ENCODE results near the gene USP17L22.
"Not testable (repeated sequence)": the region's sequence is repeated elsewhere in the genome, so short reads cannot be mapped to it uniquely, and the experiment has no call there.

USP17L22 gene
- 0 reads per million in 3 donors for total RNA-seq

DNA sequence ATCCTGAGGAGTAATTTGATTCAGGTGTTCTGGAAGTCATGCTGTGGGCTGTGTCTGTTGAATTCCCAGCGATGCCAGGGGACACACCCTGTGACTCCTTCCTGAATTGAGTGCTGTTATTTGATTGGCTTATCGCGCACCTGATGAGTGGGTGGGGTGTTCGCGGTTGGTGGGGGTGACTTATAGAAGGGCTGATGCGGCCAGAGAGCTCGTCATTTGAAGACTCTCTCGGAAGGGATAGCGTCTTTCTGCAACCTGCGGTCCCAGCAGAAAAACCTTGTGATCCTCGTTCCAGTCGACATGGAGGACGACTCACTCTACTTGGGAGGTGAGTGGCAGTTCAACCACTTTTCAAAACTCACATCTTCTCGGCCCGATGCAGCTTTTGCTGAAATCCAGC is at the start of gene USP17L22:
TSS of gene USP17L22 (plus strand) at position 301 of the 400 bp plus-strand sequence. CDS start at position 301, 0 bp downstream.
- DNase-seq; H3K27me3 ChIP-seq (replicated peaks; ENCODE audit: control insufficient read depth, insufficient read depth, low read length, poor library complexity, severe bottlenecking): not testable (repeated sequence)

DNA sequence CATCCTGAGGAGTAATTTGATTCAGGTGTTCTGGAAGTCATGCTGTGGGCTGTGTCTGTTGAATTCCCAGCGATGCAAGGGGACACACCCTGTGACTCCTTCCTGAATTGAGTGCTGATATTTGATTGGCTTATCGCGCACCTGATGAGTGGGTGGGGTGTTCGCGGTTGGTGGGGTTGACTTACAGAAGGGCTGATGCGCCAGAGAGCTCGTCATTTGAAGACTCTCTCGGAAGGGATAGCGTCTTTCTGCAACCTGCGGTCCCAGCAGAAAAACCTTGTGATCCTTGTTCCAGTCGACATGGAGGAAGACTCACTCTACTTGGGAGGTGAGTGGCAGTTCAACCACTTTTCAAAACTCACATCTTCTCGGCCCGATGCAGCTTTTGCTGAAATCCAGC is 47.6 kb upstream of the USP17L22 start, which contains the start of gene USP17L12:
TSS of gene USP17L12 (plus strand) at position 301 of the 400 bp plus-strand sequence. CDS start at position 301, 0 bp downstream.
- H3K9me3 ChIP-seq (ENCODE audit: control insufficient read depth, low read length); DNase-seq; H3K36me3 ChIP-seq (ENCODE audit: control insufficient read depth, insufficient read depth, low read length); H3K27ac ChIP-seq (ENCODE audit: insufficient read depth, low read length, poor library complexity, severe bottlenecking); H3K4me3 ChIP-seq (ENCODE audit: insufficient read depth, low read depth, low read length, poor library complexity, severe bottlenecking); H3K4me1 ChIP-seq (ENCODE audit: control insufficient read depth, insufficient read depth, low read length, poor library complexity, severe bottlenecking); H3K27me3 ChIP-seq (replicated peaks; ENCODE audit: control insufficient read depth, insufficient read depth, low read length, poor library complexity, severe bottlenecking): not testable (repeated sequence)

More for the DNA sequence above, at the start of gene USP17L22:
- H3K36me3 ChIP-seq (ENCODE audit: control insufficient read depth, insufficient read depth, low read length); H3K4me3 ChIP-seq (ENCODE audit: insufficient read depth, low read depth, low read length, poor library complexity, severe bottlenecking); H3K27ac ChIP-seq (ENCODE audit: insufficient read depth, low read length, poor library complexity, severe bottlenecking); H3K9me3 ChIP-seq (ENCODE audit: control insufficient read depth, low read length); H3K4me1 ChIP-seq (ENCODE audit: control insufficient read depth, insufficient read depth, low read length, poor library complexity, severe bottlenecking): not testable (repeated sequence)

DNA sequence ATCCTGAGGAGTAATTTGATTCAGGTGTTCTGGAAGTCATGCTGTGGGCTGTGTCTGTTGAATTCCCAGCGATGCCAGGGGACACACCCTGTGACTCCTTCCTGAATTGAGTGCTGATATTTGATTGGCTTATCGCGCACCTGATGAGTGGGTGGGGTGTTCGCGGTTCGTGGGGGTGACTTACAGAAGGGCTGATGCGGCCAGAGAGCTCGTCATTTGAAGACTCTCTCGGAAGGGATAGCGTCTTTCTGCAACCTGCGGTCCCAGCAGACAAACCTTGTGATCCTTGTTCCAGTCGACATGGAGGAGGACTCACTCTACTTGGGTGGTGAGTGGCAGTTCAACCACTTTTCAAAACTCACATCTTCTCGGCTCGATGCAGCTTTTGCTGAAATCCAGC is 42.8 kb upstream of the USP17L22 start, which contains the start of gene USP17L13:
TSS of gene USP17L13 (plus strand) at position 301 of the 400 bp plus-strand sequence. CDS start at position 301, 0 bp downstream.
- H3K4me1 ChIP-seq (ENCODE audit: control insufficient read depth, insufficient read depth, low read length, poor library complexity, severe bottlenecking); H3K36me3 ChIP-seq (ENCODE audit: control insufficient read depth, insufficient read depth, low read length); H3K27ac ChIP-seq (ENCODE audit: insufficient read depth, low read length, poor library complexity, severe bottlenecking); H3K9me3 ChIP-seq (ENCODE audit: control insufficient read depth, low read length); H3K4me3 ChIP-seq (ENCODE audit: insufficient read depth, low read depth, low read length, poor library complexity, severe bottlenecking); DNase-seq; H3K27me3 ChIP-seq (replicated peaks; ENCODE audit: control insufficient read depth, insufficient read depth, low read length, poor library complexity, severe bottlenecking): not testable (repeated sequence)

DNA sequence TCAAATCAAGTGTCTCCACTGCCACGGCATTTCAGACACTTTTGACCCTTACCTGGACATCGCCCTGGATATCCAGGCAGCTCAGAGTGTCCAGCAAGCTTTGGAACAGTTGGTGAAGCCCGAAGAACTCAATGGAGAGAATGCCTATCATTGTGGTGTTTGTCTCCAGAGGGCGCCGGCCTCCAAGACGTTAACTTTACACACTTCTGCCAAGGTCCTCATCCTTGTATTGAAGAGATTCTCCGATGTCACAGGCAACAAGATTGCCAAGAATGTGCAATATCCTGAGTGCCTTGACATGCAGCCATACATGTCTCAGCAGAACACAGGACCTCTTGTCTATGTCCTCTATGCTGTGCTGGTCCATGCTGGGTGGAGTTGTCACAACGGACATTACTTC is 37.2 kb upstream of the USP17L22 start:
- not testable (repeated sequence) for H3K36me3 ChIP-seq (ENCODE audit: control insufficient read depth, insufficient read depth, low read length); H3K27ac ChIP-seq (ENCODE audit: insufficient read depth, low read length, poor library complexity, severe bottlenecking); H3K4me1 ChIP-seq (ENCODE audit: control insufficient read depth, insufficient read depth, low read length, poor library complexity, severe bottlenecking); H3K27me3 ChIP-seq (replicated peaks; ENCODE audit: control insufficient read depth, insufficient read depth, low read length, poor library complexity, severe bottlenecking); H3K9me3 ChIP-seq (ENCODE audit: control insufficient read depth, low read length); H3K4me3 ChIP-seq (ENCODE audit: insufficient read depth, low read depth, low read length, poor library complexity, severe bottlenecking); DNase-seq

- not testable (repeated sequence) for H3K27ac ChIP-seq (ENCODE audit: insufficient read depth, low read length, poor library complexity, severe bottlenecking); H3K4me3 ChIP-seq (ENCODE audit: insufficient read depth, low read depth, low read length, poor library complexity, severe bottlenecking); H3K4me1 ChIP-seq (ENCODE audit: control insufficient read depth, insufficient read depth, low read length, poor library complexity, severe bottlenecking); DNase-seq; H3K36me3 ChIP-seq (ENCODE audit: control insufficient read depth, insufficient read depth, low read length); H3K27me3 ChIP-seq (replicated peaks; ENCODE audit: control insufficient read depth, insufficient read depth, low read length, poor library complexity, severe bottlenecking); H3K9me3 ChIP-seq (ENCODE audit: control insufficient read depth, low read length)
Observed at GRCh38 chr4:9234085-9234484, 33.3 kb upstream of the USP17L22 start, which contains the start of gene USP17L15. USP17L15 (plus strand) TSS chr4:9234385; CDS start chr4:9234385, 0 bp downstream.

DNA sequence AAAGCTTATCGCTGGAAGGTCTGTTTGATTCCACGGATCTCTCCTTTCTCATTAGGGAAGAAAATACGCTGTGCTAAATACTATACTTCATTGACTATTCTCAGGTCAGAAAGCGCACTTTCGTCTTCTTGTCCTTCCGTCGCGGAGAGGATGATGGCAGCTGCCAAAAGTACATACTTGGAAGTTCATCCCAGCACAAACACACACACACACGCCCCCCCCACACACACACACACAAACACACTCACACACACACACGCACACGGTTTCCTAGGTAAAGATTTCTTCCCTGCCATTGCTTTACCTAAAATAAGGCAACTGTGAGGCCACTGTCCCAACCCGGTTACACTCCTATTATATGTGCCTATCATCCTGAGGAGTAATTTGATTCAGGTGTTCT is 29.0 kb upstream of the USP17L22 start:
- not testable (repeated sequence) for H3K4me3 ChIP-seq (ENCODE audit: insufficient read depth, low read depth, low read length, poor library complexity, severe bottlenecking); H3K27ac ChIP-seq (ENCODE audit: insufficient read depth, low read length, poor library complexity, severe bottlenecking); DNase-seq; H3K27me3 ChIP-seq (replicated peaks; ENCODE audit: control insufficient read depth, insufficient read depth, low read length, poor library complexity, severe bottlenecking); H3K9me3 ChIP-seq (ENCODE audit: control insufficient read depth, low read length); H3K4me1 ChIP-seq (ENCODE audit: control insufficient read depth, insufficient read depth, low read length, poor library complexity, severe bottlenecking); H3K36me3 ChIP-seq (ENCODE audit: control insufficient read depth, insufficient read depth, low read length)

GRCh38 chr4:9243579-9243978 is 23.8 kb upstream of the USP17L22 start, which contains the start of gene USP17L17:
USP17L17 (plus strand) TSS chr4:9243879; CDS start chr4:9243879, 0 bp downstream.
- not testable (repeated sequence) for H3K36me3 ChIP-seq (ENCODE audit: control insufficient read depth, insufficient read depth, low read length); H3K4me3 ChIP-seq (ENCODE audit: insufficient read depth, low read depth, low read length, poor library complexity, severe bottlenecking); H3K4me1 ChIP-seq (ENCODE audit: control insufficient read depth, insufficient read depth, low read length, poor library complexity, severe bottlenecking); DNase-seq; H3K27ac ChIP-seq (ENCODE audit: insufficient read depth, low read length, poor library complexity, severe bottlenecking); H3K9me3 ChIP-seq (ENCODE audit: control insufficient read depth, low read length); H3K27me3 ChIP-seq (replicated peaks; ENCODE audit: control insufficient read depth, insufficient read depth, low read length, poor library complexity, severe bottlenecking)

GRCh38 chr4:9247953-9248680 is 19.3 kb upstream of the USP17L22 start, which contains the start of gene USP17L18:
USP17L18 (plus strand) TSS chr4:9248630; CDS start chr4:9248630, 0 bp downstream.
- H3K4me3 ChIP-seq (ENCODE audit: insufficient read depth, low read depth, low read length, poor library complexity, severe bottlenecking); H3K9me3 ChIP-seq (ENCODE audit: control insufficient read depth, low read length); H3K36me3 ChIP-seq (ENCODE audit: control insufficient read depth, insufficient read depth, low read length); H3K27ac ChIP-seq (ENCODE audit: insufficient read depth, low read length, poor library complexity, severe bottlenecking); H3K27me3 ChIP-seq (replicated peaks; ENCODE audit: control insufficient read depth, insufficient read depth, low read length, poor library complexity, severe bottlenecking); DNase-seq; H3K4me1 ChIP-seq (ENCODE audit: control insufficient read depth, insufficient read depth, low read length, poor library complexity, severe bottlenecking): not testable (repeated sequence)

GRCh38 chr4:9253078-9253477 is 14.3 kb upstream of the USP17L22 start, which contains the start of gene USP17L19:
USP17L19 (plus strand) TSS chr4:9253378; CDS start chr4:9253378, 0 bp downstream.
- H3K4me1 ChIP-seq (ENCODE audit: control insufficient read depth, insufficient read depth, low read length, poor library complexity, severe bottlenecking); H3K36me3 ChIP-seq (ENCODE audit: control insufficient read depth, insufficient read depth, low read length); H3K9me3 ChIP-seq (ENCODE audit: control insufficient read depth, low read length); DNase-seq; H3K4me3 ChIP-seq (ENCODE audit: insufficient read depth, low read depth, low read length, poor library complexity, severe bottlenecking); H3K27me3 ChIP-seq (replicated peaks; ENCODE audit: control insufficient read depth, insufficient read depth, low read length, poor library complexity, severe bottlenecking); H3K27ac ChIP-seq (ENCODE audit: insufficient read depth, low read length, poor library complexity, severe bottlenecking): not testable (repeated sequence)

GRCh38 chr4:9257824-9258223 is 9.6 kb upstream of the USP17L22 start, which contains the start of gene USP17L20:
USP17L20 (plus strand) TSS chr4:9258124; CDS start chr4:9258124, 0 bp downstream.
- not testable (repeated sequence) for H3K27ac ChIP-seq (ENCODE audit: insufficient read depth, low read length, poor library complexity, severe bottlenecking); H3K27me3 ChIP-seq (replicated peaks; ENCODE audit: control insufficient read depth, insufficient read depth, low read length, poor library complexity, severe bottlenecking); H3K9me3 ChIP-seq (ENCODE audit: control insufficient read depth, low read length); H3K4me3 ChIP-seq (ENCODE audit: insufficient read depth, low read depth, low read length, poor library complexity, severe bottlenecking); DNase-seq; H3K4me1 ChIP-seq (ENCODE audit: control insufficient read depth, insufficient read depth, low read length, poor library complexity, severe bottlenecking); H3K36me3 ChIP-seq (ENCODE audit: control insufficient read depth, insufficient read depth, low read length)

Data from effector memory CD4-positive, alpha-beta T cell (primary cell).